ENCODE measurements around the gene RPH3AL.
"Not testable (repeated sequence)": the region's sequence is repeated elsewhere in the genome, so short reads cannot be mapped to it uniquely, and the experiment has no call there.

RPH3AL gene

GRCh38 chr17:259341-259976 is 93.1 kb downstream of the RPH3AL start:
- no peak for DNase-seq

DNA sequence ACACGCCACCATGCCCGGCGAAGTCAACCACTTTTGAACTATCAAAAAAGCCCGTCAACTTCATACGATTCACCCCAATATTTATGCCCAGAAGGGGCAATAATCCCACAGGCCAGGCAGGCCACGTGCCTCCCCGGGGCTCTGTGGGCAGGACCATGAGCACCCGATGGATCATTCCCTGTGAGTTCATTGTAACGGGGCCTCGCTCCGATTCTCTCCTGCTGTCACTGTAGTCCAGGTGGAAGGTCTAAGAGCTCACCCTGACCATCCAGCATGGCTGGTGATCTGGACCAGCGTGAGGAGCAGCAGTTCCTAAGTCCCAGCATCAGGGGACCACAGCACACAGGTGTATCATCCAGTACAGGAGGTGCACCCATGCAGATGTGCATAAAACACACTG is 93.7 kb downstream of the RPH3AL start:
- no peak for DNase-seq

GRCh38 chr17:258045-258734 is 94.4 kb downstream of the RPH3AL start:
- DNase-seq, result no peak

- no peak for DNase-seq
Measured at GRCh38 chr17:253091-253846, 99.3 kb downstream of the RPH3AL start.

- no peak for DNase-seq
Measured at GRCh38 chr17:252456-252855, 100.2 kb downstream of the RPH3AL start.

DNA sequence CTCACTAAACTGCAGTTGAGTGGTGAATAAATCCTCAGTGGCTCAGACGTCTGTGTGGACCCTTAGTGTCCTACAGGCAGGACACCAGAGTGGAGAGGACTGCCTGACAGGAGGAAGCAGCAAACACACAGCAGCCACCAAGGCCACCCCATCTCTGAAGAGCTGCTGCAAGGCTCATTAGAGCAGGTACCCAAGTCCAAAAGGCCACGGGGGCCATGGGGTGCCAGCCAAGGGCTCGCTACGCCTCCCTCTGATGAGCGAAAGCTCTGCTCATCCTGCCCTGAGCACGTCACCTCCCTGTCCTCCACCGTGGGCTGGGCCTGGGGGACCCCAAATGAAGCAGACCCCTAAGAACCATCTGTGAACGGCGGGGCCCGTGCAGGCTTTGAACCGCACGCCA is 101.1 kb downstream of the RPH3AL start:
- no peak for DNase-seq

- DNase-seq, result no peak
Measured at GRCh38 chr17:250487-251300, 101.9 kb downstream of the RPH3AL start.

DNA sequence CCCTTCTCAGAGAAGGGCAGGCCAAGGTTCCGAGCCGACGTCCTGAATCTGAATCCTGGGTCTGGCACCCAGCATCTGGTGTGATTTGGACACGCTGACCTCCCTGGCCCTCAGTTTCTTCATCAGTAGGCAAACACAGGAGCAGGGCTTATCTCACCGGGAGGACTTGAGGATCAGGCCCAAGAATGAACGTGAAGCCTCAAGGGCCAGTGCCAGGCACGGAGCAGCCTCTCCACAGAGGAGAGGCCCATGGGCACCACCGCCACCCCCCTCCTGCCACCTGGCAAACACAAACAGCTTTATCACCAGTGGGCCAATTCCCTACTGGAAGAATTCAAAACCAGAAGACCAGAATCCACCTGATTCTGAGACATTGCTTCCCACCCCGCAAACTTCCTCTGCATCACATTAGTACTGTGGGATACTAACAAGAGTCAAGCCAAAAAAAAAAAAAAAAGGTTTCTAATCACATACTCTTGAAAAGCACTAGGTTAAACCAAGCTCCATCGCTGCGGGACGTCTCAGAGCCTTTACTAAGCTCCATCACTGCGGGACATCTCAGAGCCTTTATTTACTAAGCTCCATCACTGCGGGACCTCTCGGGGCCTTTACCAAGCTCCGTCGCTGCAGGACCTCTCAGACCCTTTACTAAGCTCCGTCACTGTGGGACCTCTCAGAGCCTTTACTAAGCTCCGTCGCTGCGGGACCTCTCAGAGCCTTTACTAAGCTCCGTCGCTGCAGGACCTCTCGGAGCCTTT is 103.2 kb downstream of the RPH3AL start:
- no peak for DNase-seq

DNA sequence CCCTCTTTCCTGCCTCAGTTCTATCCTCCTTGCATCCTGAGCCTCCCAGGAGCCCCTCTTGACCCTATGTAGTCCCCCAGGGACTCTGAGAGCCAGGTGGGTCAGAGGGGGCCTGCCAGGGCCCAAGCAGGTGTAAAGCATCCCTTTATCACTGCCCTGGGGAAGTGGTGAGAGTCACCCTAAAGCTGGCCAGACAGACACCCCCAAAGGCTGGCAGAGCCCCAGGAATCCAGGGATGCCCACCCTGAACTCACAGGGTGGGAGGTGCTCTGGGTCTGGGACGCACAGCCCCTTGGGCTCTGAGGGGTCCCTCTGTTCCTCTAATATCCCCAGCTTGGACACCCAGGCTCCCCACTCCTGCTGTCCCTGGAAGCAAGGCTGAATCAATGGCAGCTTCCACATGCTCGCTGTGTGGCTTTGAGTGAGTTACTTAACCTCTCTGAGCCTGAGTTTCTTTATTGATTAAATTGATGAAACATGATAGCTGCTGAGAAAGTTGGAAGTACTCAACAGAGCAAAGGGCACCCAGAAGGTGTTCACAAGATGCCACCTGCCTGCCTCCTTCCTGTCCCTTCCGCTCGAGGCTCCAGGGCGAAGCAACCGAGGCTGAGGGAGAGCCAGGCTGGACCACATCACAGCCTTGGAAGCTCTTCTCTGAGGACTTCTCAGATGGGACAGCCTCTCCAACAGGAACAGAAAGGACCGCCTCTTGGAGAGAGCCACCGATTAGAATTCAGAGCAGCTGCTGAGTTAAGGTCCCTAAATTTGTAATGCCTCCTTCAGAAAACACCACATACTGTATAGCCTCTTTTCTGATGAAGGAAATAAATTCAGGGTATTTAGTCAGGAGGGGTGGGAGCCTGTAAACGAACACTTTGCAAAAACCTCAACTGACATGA is 104.0 kb downstream of the RPH3AL start:
- DNase-seq, result no peak

DNA sequence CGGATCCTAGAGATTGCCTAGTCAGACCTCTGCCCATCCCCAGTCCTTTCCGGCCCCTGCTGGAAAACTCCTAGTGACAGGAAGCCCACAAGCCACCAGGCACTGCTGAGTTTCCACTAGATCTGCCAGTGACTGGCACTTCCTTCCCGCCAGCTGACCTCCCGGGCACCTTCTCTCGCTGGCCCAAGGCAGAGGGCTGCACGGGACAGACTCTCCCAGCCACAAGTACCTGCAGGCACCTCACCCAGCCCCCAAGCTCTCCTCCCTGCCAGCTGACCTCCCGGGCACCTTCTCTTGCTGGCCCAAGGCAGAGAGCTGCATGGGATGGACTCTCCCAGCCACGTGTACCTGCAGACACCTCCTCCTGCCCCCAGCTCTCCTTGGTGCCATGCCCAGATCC is 104.8 kb downstream of the RPH3AL start:
- no peak for DNase-seq

GRCh38 chr17:246851-247421 is 105.7 kb downstream of the RPH3AL start:
- no peak for DNase-seq

GRCh38 chr17:246226-246625 is 106.4 kb downstream of the RPH3AL start:
- DNase-seq, result no peak

DNA sequence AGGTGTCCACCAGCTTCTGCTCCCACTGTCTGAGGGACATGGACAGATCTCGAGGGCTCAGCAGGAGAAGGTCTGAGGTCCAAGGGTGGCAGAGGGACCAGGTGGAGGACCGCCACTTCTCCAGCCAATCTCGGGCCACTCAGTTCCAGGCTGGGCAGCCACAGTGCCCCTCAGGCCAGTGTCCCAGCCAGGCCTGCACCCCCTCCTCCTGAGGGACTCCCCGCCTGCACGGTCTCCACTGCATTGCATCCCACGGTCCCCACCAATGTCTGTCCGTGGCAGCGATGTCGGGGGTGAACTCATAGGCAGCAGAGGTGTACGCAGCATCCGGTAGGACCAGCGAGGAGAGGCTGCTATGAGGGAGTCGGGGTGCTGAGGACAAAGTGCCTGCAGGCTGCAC is 107.0 kb downstream of the RPH3AL start:
- DNase-seq, result no peak

DNA sequence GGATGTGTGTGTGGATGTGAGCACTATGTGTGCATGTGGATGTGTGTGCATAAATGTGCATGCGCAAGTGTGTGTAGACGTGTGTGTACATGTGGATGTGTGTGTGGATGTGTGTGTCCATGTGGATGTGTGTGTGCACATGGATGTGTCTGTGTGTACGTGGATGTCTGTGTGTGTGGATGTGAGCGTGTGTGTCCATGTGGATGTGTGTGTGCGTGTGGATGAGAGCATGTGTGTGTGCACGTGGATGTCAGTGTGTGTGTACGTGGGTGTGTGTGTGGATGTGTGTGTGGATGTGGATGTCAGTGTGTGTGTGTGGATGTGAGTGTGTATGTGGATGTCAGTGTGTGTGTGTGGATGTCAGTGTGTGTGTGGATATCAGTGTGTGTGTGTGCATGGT is 107.6 kb downstream of the RPH3AL start:
- no peak for DNase-seq

GRCh38 chr17:243924-244323 is 108.7 kb downstream of the RPH3AL start:
- DNase-seq, result not testable (repeated sequence)

DNA sequence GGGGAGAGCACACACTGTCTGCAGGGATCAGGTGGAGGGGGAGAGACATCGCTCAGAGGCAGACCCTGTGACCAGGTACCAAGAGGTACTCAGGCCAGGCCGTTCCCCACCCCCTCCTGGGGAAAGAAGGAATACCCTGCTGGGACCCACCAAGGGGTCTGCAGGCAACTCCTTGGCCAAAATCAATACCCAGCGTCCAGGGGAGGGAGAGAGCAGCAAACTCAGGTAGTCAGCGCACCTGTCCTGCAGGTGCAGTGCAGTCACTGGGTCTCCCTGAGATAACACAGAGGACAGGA is 113.7 kb downstream of the RPH3AL start:
- DNase-seq, result no peak

DNA sequence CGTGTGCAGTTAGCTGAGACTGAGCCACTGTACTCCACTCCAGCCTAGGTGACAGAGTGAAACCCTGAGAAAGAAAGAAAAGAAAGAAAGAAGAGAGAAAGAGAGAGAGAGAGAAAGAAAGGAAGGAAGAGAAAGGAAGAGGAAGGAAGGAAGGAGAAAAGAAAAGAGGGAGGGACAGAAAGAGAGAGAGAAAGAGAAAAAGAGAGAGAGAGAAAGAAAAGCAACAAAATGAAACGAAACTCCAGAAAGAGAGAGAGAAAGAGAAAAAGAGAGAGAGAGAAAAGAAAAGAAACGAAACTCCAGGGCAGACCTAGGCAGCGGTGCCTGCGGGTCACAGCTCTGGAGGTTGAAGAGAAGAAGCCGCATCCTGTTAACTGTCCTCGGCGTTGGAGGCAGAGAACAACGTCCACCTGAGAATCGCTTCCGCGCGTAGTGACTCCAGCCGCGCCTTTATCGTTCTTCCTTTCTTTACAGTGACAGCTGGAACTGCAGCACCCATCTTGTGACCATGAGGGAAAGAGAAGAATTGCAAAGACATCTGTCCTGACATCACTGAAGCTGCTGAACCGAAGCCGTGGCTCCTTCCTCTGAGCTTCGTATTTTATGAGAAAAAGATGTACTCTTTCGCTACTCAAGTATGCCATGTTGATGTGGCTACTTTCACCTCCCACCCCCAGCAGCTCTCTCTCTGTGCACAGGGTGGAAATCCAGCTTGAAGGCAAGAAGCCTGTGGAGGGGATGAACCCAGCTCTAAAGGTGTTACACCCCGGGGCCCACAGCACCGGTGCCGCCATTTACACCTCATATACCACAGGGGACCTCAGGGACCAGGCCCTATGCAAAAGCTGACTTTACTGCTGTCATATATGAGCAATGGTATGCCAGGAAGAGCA is 114.3 kb downstream of the RPH3AL start:
- no peak for DNase-seq

DNA sequence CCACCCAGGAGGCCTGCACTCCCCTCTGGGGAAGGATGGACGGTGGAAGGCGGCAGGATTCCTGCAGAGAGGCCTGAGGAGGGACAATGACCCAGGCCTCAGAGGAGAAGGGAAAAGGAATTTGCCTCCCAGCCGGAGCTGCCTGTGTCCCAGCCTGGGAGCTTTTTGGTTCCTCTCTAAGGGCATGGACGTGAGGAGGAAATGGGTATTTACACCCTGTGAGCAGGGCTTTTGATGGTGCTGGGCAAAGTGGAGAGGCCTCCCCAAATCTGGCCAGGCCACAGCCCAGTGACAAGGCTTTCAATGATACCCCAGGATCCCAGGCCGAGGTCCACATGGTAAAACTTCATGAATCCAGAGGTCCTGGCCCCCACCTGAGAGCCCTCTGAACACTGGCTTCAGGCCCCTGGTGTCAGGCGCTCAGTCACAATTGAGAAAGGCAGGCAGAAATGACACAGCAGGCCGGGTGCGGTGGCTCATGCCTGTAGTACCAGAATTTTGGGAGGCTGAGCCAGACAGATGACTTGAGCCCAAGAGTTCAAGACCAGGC is 115.1 kb downstream of the RPH3AL start:
- DNase-seq, result no peak

DNA sequence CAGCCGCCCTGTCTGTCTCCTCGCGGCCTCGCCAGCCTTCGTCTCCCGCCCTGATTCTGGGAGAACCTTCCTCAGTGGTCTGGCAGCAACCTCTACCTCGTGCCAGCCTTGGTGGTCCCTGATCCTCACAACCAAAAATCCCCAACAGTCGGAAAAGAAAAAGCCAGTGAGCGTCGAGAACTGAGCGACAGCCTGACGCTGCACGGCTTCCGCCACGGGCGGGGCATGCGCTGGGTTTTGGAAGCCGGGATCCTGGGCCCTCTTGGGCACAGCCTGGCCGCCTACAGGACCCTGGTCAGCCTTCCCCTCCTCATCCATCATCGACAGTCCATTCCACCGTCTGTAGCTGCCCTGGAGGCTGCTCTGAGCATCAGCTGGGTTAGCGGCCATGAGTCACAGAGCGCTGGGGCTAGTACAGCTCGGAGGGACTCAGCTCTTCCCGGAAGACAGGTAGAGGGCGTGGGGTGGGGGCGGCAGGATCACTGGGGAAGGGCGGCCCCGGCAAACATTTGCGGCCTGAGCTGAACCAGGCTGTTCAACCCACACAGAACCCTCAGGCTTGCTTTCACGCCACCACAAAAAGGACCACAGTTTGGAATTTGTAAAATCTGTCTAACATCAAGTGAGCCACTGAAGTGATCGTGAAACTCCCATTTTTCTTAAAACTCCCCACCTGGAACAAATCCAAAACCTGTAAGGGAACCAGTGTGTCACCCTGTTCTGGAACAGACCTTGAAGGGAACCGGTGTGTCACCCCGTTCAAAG is 115.8 kb downstream of the RPH3AL start:
- no peak for DNase-seq

Data from right kidney (tissue), 1 donor.